Fibroblast of lung (primary cell): ENCODE data around the gene GCLC.

Source experiments
- CTCF ChIP-seq, 2 donors: IDR thresholded peaks in 1 of 2; conservative IDR thresholded peaks in 1 of 2; 1 replicate in 1 of 2; 2 replicates in 1 of 2; pipeline ENCODE4 v1.5.1; 2011 to 2012; ENCODE audit warnings: low read length in 2 of 2, control low read depth in 1 of 2, inconsistent platforms in 1 of 2, low read depth in 1 of 2, mild to moderate bottlenecking in 1 of 2
- EZH2 ChIP-seq: IDR thresholded peaks from 2 replicates; pipeline ENCODE4 v1.5.1; 2012; ENCODE audit warnings: low read length, control low read depth, mild to moderate bottlenecking; ENCODE audit errors: missing control alignments

DNA sequence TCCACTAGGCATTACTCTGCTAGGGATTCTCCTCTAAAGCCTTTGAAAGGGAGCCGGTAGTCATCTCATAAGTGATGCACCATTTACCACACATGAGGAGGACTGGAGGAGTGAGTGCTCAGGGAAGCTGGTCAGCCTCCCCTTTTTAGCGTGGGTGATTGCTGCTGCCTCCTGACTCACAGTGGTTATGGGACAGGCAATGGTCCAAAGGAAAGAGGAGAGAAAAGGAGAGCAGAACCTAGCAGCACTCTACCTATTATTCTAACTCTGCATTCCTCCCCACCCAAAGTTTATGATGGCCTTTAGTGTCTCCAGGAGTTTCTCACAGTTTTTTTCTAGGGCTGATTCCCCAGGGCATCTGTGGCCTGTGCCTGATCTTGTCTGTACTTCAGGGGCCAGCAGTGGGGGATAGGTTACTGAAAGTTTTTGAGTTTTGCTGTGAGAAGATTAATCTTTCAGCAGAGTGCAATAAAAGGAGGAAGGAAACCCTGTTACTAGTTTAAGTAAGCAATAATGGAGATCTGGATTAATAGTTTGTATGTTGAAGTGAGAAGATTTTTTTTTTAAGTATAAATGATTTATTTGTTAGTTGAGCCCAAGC, 36.4 kb upstream of the GCLC start:
- TF ChIP-seq CTCF (conservative IDR thresholded peaks at IDR 0.05 in 1 of 2, IDR thresholded peaks at IDR 0.05 in 1 of 2; ENCODE audit: low read depth in 1 of 2, low read length in 2 of 2), result no peak
- TF ChIP-seq EZH2, result no peak
